GM04503 (cell line): Measurements from ENCODE around the gene VPREB3.
A peak's percentile ranks its signal among the peaks of the same experiment; 100 is the strongest.

Experiments used
- DNase-seq: peaks from one replicate; pipeline ENCODE4 v3.0.0-alpha.2; 2012; ENCODE audit warnings: low read depth

The VPREB3 gene

GRCh38 chr22:23782703-23783102 lies 28.5 kb upstream of the VPREB3 start:
- no peak for DNase-seq

- DNase-seq, result no peak
These were observed 28.0 kb upstream of the VPREB3 start for GRCh38 chr22:23782252-23782651.

- peak; percentile 60 for DNase-seq
These were observed 27.4 kb upstream of the VPREB3 start for GRCh38 chr22:23781511-23782183.

GRCh38 chr22:23781065-23781464 lies 26.8 kb upstream of the VPREB3 start:
- DNase-seq, result no peak

- DNase-seq, result no peak
These were observed 26.0 kb upstream of the VPREB3 start for GRCh38 chr22:23780146-23780748.

- DNase-seq, result no peak
These were observed 25.5 kb upstream of the VPREB3 start for GRCh38 chr22:23779731-23780130.

GRCh38 chr22:23779083-23779482 lies 24.9 kb upstream of the VPREB3 start:
- DNase-seq, result no peak

- no peak for DNase-seq
These were observed 24.3 kb upstream of the VPREB3 start for GRCh38 chr22:23778577-23778900.

- DNase-seq, result no peak
These were observed 23.8 kb upstream of the VPREB3 start for GRCh38 chr22:23777776-23778576.

GRCh38 chr22:23775779-23776375 lies 21.7 kb upstream of the VPREB3 start:
- no peak for DNase-seq

- DNase-seq, result no peak
These were observed 20.8 kb upstream of the VPREB3 start for GRCh38 chr22:23774922-23775436.

- no peak for DNase-seq
These were observed 20.1 kb upstream of the VPREB3 start for GRCh38 chr22:23774114-23774921.

- DNase-seq, result no peak
These were observed 19.4 kb upstream of the VPREB3 start for GRCh38 chr22:23773483-23774113.

- DNase-seq, result no peak
These were observed 18.6 kb upstream of the VPREB3 start, which contains the start of gene MMP11 for GRCh38 chr22:23772649-23773473. MMP11 (plus strand) TSS chr22:23772849; CDS start chr22:23772871, 22 bp downstream.

- no peak for DNase-seq
These were observed 18.1 kb upstream of the VPREB3 start for GRCh38 chr22:23772315-23772648.

- DNase-seq, result no peak
These were observed 15.2 kb upstream of the VPREB3 start for GRCh38 chr22:23769321-23769965.

- DNase-seq, result no peak
These were observed 13.7 kb upstream of the VPREB3 start, which contains the start of gene CHCHD10 for GRCh38 chr22:23767673-23768548. CHCHD10 (minus strand) TSS chr22:23767972; CDS start chr22:23767874, 98 bp downstream.

- DNase-seq, result no peak
These were observed 13.1 kb upstream of the VPREB3 start for GRCh38 chr22:23767303-23767672.
